ENCODE results near the gene LPAR1. TPM values are rescaled to one million over a fixed set of nuclear protein-coding genes. Genes with fewer than 3 reads are reported as not detected.
A peak's percentile ranks its signal among the peaks of the same experiment; 100 is the strongest.

LPAR1 gene
- total and polyA plus RNA-seq, 10 of the 15 experiments (the other 5 are each of a cell fraction or from before 2014, with no cell fraction given) = 3.3 to 12.9 (median 8.4) TPM

DNA sequence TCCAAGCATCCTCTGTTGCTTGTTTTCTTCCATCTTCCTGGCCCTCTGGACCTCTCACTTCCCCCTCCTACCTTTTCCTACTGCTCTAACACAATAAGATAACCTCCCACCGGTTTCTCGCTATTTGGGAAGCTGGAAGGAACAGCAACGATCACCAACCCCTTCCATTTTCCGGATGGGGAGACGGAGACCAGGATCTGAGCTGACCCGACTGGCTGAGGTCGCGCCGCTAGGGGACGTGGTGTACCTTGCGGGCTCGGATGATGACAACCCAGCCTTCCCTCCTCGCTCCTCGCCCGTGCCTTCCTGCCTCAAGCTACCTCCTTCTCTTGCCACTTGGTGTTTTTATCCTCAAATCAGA lies 1.9 kb downstream of the LPAR1 start (continued):
- TF ChIP-seq IKZF1 (conservative IDR thresholded peaks at IDR 0.05) (peak; percentile 79), CHD4 (IDR thresholded peaks at IDR 0.05) (no peak), BCL11A (IDR thresholded peaks at IDR 0.05; ENCODE audit: low read depth, low read length) (no peak), STAT3 (IDR thresholded peaks at IDR 0.05; ENCODE audit: low read depth, low read length) (no peak), CHD1 (IDR thresholded peaks at IDR 0.05; ENCODE audit: low read depth, low read length) (no peak), NFYB (IDR thresholded peaks at IDR 0.05; ENCODE audit: insufficient read depth, low read depth, low read length) (no peak), GABPA (IDR thresholded peaks at IDR 0.05; ENCODE audit: low read depth) (no peak), YBX1 (IDR thresholded peaks at IDR 0.05) (no peak), MYB (IDR thresholded peaks at IDR 0.05; ENCODE audit: borderline replicate concordance, low read depth, low read length) (no peak), IKZF2 (IDR thresholded peaks at IDR 0.05) (peak; percentile 80 to 81), CREB1 (IDR thresholded peaks at IDR 0.05; ENCODE audit: low read depth) (no peak), POLR2AphosphoS2 (IDR thresholded peaks at IDR 0.05; ENCODE audit: low read depth, low read length) (no peak), FOXK2 (IDR thresholded peaks at IDR 0.05) (no peak), POLR2AphosphoS5 (IDR thresholded peaks at IDR 0.05; ENCODE audit: low read length) (no peak), BHLHE40 (IDR thresholded peaks at IDR 0.05; ENCODE audit: borderline replicate concordance in 1 of 2, low read depth in 2 of 2, low read length in 1 of 2) (peak in 1 of 2 experiments; percentile 55; a peak in 2 of 4 replicates), SMARCA5 (IDR thresholded peaks at IDR 0.05) (peak; percentile 91), NBN (IDR thresholded peaks at IDR 0.05) (peak; percentile 56; the same call in 1 of the 2 replicates), ZNF217 (IDR thresholded peaks at IDR 0.05) (0 out of 2 replicates have a peak, but pooled peaks have one; percentile 42), KAT2A (conservative IDR thresholded peaks at IDR 0.05; ENCODE audit: control insufficient read depth, low read depth, low read length) (no peak), MTA2 (IDR thresholded peaks at IDR 0.05; ENCODE audit: low read depth) (no peak), RUNX3 (IDR thresholded peaks at IDR 0.05; ENCODE audit: low read length) (peak; percentile 54; the same call in 1 of the 2 replicates), DPF2 (IDR thresholded peaks at IDR 0.05) (no peak)
- TF ChIP-seq, protein P1, sequence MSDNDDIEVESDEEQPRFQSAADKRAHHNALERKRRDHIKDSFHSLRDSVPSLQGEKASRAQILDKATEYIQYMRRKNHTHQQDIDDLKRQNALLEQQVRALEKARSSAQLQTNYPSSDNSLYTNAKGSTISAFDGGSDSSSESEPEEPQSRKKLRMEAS (IDR thresholded peaks at IDR 0.05; ENCODE audit: low read depth, low read length) = no peak
- TF ChIP-seq, protein P2, sequence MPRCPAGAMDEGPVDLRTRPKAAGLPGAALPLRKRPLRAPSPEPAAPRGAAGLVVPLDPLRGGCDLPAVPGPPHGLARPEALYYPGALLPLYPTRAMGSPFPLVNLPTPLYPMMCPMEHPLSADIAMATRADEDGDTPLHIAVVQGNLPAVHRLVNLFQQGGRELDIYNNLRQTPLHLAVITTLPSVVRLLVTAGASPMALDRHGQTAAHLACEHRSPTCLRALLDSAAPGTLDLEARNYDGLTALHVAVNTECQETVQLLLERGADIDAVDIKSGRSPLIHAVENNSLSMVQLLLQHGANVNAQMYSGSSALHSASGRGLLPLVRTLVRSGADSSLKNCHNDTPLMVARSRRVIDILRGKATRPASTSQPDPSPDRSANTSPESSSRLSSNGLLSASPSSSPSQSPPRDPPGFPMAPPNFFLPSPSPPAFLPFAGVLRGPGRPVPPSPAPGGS (IDR thresholded peaks at IDR 0.05; ENCODE audit: borderline replicate concordance, insufficient read depth, low read depth, low read length, poor library complexity, severe bottlenecking) = no peak
- TF ChIP-seq, protein P3, sequence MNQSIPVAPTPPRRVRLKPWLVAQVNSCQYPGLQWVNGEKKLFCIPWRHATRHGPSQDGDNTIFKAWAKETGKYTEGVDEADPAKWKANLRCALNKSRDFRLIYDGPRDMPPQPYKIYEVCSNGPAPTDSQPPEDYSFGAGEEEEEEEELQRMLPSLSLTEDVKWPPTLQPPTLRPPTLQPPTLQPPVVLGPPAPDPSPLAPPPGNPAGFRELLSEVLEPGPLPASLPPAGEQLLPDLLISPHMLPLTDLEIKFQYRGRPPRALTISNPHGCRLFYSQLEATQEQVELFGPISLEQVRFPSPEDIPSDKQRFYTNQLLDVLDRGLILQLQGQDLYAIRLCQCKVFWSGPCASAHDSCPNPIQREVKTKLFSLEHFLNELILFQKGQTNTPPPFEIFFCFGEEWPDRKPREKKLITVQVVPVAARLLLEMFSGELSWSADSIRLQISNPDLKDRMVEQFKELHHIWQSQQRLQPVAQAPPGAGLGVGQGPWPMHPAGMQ (IDR thresholded peaks at IDR 0.05; ENCODE audit: borderline replicate concordance) = no peak
- TF ChIP-seq, protein P4, sequence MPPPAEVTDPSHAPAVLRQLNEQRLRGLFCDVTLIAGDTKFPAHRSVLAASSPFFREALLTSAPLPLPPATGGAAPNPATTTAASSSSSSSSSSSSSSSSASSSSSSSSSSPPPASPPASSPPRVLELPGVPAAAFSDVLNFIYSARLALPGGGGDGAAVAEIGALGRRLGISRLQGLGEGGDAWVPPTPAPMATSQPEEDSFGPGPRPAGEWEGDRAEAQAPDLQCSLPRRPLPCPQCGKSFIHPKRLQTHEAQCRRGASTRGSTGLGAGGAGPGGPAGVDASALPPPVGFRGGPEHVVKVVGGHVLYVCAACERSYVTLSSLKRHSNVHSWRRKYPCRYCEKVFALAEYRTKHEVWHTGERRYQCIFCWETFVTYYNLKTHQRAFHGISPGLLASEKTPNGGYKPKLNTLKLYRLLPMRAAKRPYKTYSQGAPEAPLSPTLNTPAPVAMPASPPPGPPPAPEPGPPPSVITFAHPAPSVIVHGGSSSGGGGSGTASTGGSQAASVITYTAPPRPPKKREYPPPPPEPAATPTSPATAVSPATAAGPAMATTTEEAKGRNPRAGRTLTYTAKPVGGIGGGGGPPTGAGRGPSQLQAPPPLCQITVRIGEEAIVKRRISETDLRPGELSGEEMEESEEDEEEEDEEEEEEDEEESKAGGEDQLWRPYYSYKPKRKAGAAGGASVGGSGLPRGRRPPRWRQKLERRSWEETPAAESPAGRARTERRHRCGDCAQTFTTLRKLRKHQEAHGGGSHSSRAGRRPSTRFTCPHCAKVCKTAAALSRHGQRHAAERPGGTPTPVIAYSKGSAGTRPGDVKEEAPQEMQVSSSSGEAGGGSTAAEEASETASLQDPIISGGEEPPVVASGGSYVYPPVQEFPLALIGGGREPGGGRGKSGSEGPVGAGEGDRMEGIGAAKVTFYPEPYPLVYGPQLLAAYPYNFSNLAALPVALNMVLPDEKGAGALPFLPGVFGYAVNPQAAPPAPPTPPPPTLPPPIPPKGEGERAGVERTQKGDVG (CRISPR knock-in tag; IDR thresholded peaks at IDR 0.05) = no peak
- TF ChIP-seq, protein P5, sequence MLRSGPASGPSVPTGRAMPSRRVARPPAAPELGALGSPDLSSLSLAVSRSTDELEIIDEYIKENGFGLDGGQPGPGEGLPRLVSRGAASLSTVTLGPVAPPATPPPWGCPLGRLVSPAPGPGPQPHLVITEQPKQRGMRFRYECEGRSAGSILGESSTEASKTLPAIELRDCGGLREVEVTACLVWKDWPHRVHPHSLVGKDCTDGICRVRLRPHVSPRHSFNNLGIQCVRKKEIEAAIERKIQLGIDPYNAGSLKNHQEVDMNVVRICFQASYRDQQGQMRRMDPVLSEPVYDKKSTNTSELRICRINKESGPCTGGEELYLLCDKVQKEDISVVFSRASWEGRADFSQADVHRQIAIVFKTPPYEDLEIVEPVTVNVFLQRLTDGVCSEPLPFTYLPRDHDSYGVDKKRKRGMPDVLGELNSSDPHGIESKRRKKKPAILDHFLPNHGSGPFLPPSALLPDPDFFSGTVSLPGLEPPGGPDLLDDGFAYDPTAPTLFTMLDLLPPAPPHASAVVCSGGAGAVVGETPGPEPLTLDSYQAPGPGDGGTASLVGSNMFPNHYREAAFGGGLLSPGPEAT (IDR thresholded peaks at IDR 0.05; ENCODE audit: low read depth) = peak; percentile 65; the same call in 1 of the 2 replicates

Measured in GM12878 (cell line).